SHP77 (cell line): Measurements from ENCODE around the gene UBE2E2.

Experiments used
- DNase-seq, 2 experiments: peaks; one replicate each; lab custom pipeline; 2025; lab: John Stamatoyannopoulos, UW

The UBE2E2 gene

DNA sequence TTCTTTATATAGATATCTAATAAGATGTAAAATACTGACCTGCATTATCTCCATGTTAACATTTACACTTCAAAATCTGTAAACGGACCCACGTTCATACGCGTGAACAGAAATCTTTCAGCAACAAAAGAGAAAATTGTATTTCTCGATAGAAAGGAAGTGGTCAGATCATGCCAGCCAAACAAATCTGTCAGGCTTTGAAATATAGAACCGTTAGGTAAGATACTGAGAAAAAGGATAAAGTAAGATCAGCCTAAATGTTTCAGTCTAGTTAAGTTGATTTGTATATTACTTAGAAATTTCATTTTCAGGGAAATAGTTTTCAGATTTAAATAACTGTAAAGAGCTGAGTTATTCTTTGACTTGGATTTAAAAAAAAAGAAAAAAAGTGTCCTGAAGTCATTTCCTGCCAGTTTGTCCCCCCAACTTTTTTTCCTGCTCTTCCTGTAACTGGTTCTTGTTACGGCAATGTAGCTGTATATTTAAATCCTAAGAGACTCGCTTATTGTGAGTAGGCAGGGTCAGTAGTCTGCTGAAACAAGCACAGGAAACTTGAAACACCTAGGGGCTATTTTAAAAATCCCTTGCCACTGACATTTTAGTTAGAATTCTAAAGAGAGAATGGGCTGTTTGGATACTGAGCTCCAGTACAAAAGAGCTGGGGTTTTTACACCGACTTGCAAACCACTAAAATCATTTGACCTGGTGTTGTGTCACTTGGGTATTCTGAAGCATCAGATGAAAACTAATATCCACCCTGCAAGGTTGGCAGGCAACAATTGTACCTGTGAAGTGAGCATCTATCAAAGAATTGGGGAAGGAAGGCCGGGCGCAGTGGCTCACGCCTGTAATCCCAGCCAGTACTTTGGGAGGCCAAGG, 237.5 kb downstream of the UBE2E2 start:
- DNase-seq = no peak

GRCh38 chr3:23442598-23443383, 239.7 kb downstream of the UBE2E2 start:
- no peak for DNase-seq

- DNase-seq = no peak
These were observed 241.3 kb downstream of the UBE2E2 start for GRCh38 chr3:23444386-23444785.

- no peak for DNase-seq
These were observed 243.2 kb downstream of the UBE2E2 start for GRCh38 chr3:23446301-23446700.

DNA sequence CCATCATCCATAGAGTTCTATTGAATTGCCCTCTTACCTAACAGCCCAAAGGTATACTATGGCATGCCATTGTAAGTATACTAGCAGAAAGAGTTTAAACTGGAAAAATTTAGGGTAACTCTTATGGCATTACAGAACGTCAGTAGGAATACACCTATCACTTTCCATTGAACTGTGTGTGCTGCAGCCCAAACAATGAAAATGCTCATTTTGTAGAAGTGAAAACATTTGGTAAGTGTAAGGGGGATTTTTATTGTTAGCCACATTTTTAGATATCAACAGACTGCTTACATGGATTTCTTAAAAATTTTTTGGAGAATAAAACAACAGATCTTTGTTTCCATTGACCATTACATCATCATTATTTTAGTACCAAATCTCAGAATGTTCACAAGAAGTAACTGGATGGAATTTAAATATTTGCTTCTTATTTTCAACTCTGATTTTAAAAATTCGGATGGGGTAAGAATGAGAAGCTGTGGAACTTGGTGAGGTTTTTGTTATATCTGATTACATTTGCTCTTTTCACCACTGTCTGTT, 245.9 kb downstream of the UBE2E2 start:
- no peak for DNase-seq

DNA sequence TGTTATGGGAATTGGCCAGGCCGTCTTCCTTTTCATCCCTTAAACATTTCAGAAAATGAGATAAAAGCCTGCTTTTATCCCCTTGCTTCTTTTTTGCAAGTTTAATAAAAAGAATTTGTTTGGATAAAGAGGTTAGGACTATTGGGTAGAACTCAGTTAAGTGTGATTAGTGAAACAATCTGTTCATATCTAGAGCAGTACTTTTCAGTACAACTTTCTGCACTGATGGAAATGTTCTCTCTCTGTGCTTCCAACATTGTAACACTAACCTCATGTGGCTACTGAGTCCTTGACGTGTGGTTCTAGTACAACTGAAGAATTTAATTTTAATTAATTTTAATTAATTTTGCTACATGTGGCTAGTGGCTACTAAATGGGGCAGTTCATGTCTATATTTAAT, 246.9 kb downstream of the UBE2E2 start:
- no peak for DNase-seq

- DNase-seq = no peak
These were observed 247.7 kb downstream of the UBE2E2 start for GRCh38 chr3:23450806-23451205.

- DNase-seq = no peak
These were observed 249.3 kb downstream of the UBE2E2 start for GRCh38 chr3:23452408-23452807.

GRCh38 chr3:23455084-23455483, 252.0 kb downstream of the UBE2E2 start:
- DNase-seq = no peak

GRCh38 chr3:23455775-23456174, 252.6 kb downstream of the UBE2E2 start:
- no peak for DNase-seq

GRCh38 chr3:23457697-23458096, 254.6 kb downstream of the UBE2E2 start:
- DNase-seq = no peak

DNA sequence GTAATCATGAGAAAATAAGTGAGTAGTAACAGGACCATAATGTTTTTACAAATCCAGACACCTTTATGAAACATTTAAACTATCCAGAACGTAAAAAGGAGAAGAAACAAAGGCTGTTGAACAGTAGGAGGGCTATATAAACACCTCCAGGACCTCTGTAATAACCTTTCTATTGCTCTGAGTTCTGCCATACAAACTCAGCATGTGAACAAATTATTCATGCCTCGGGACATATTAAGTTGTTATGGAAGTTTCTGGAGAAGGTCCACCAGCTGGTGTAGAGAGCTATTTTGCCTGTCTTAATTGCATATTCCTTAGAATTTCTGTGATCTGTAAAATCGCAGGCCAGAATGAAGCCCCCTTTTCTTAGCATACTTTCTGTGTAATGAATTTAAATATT, 256.3 kb downstream of the UBE2E2 start:
- DNase-seq = no peak

DNA sequence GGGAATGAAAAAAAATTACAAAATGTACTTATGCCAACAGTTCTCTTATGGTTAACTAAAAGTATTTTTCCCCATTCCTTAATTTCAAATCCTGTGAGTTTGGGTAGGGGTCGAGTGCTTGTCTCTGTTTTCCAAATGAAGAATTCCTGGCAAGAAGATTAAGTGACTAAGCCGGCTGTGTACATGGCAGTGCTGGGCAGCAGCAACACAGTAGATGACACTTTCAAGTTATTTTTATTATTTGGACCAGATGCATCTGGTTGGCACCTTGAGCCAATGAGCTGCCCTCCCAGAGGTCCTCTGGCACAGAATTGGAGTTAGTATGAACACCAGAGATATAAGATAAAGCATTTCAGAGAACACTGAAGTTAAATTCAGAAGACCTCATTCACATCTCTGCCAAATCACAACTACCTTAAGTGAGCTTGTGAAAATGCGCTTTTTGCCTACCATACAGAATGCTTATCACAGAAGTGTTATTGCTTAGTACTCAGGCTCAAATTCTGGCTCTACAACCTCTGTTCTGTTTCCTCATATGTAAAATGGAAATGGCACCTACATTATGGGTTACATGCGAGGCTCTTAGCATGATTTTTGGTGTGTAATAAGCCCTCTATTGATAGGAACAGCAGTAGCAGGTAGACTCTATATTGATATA, 256.9 kb downstream of the UBE2E2 start:
- DNase-seq = no peak

GRCh38 chr3:23461069-23461468, 257.9 kb downstream of the UBE2E2 start:
- DNase-seq = no peak

DNA sequence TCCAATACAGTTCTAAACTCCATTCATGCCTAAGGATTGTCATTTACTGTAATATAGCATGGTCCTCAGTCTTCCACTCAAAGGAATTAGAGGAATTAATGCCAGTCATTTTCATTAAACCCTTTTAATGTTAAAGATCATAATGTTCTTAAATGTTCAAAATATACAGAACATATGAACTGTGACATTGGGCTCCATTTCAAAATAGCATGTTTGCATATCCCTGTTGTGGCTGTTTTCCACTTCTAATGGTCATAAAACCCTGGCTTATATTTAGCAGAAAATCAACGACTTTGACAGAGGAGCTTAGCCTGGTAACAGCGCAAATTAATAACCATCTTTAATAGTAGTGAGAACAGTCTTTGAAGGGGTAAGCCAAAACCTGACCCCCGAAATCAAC, 260.7 kb downstream of the UBE2E2 start:
- no peak for DNase-seq

- no peak for DNase-seq
These were observed 262.4 kb downstream of the UBE2E2 start for GRCh38 chr3:23465569-23465968.

GRCh38 chr3:23468203-23468602, 265.1 kb downstream of the UBE2E2 start:
- DNase-seq = no peak

- no peak for DNase-seq
These were observed 271.6 kb downstream of the UBE2E2 start for GRCh38 chr3:23474580-23475357.

DNA sequence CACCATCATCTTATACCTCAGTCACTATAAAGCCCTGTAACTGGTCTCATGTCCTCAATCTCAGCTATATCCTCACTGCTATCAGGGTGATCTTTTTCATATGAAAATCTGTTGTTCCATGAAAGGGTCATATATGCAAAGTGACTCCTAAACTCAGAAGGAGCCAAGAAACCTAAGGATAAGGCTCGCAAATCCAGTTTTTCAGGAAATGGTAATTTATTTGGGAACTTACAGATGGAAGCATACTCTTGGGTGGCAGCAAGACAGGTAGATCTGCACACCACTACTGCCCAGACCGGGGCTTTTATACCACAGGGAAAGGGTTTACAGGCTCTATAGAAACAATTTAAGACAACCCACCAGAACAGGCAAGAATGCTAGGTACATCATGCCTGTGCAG, 272.3 kb downstream of the UBE2E2 start:
- no peak for DNase-seq

- DNase-seq = peak in 1 of 2 experiments; percentile 14
These were observed 275.9 kb downstream of the UBE2E2 start for GRCh38 chr3:23479026-23479425.

GRCh38 chr3:23479615-23480328, 276.6 kb downstream of the UBE2E2 start:
- DNase-seq = no peak
